ENCODE data around the gene CAMK1G. TPM values are rescaled to one million over a fixed set of nuclear protein-coding genes. Genes with fewer than 3 reads are reported as not detected.

Gene CAMK1G
- total RNA-seq, 2 experiments from 2014 or later: not detected

- no peak for DNase-seq
- POLR2A ChIA-PET: no interaction called here
- Mint-ChIP-seq H3K27ac (no peak overlapping the region), H3K4me1 (peaks cover 22% of the 10 kb centered on the region), H3K4me3 (no peak overlapping the region), H3K36me3 (ENCODE audit: low read depth) (no peaks in the 10 kb centered on the region), H3K9me3 (no peaks in the 10 kb centered on the region), H3K27me3 (no peaks in the 10 kb centered on the region)
- CTCF ChIA-PET: interaction anchor here (1.0 to 5.9 kb wide), 2 partner anchors 17 to 42 kb away, joined by 3 to 20 read pairs; partner anchors contain the start of gene G0S2
These were observed 73.8 kb downstream of the CAMK1G start for GRCh38 chr1:209657140-209657879.

GRCh38 chr1:209657918-209658317 lies 74.4 kb downstream of the CAMK1G start:
- POLR2A ChIA-PET: interaction anchor here (0.6 kb wide), 1 partner anchor 1286 kb away, joined by 4 read pairs; no protein-coding TSS in a partner anchor
- no peaks in the 10 kb centered on the region for H3K27me3 Mint-ChIP-seq
- H3K27ac Mint-ChIP-seq: no peak overlapping the region
- no peak for DNase-seq
- H3K36me3 Mint-ChIP-seq (ENCODE audit: low read depth): no peaks in the 10 kb centered on the region
- H3K4me1 Mint-ChIP-seq: peaks cover 18% of the 10 kb centered on the region
- H3K4me3 Mint-ChIP-seq: no peak overlapping the region
- H3K9me3 Mint-ChIP-seq: no peaks in the 10 kb centered on the region
- CTCF ChIA-PET: interaction anchor here (1.0 to 5.9 kb wide), 3 partner anchors 16 to 42 kb away, joined by 3 to 20 read pairs (median 3); partner anchors contain the start of gene G0S2

GRCh38 chr1:209659909-209660308 lies 76.4 kb downstream of the CAMK1G start:
- POLR2A ChIA-PET: no interaction called here
- no peaks in the 10 kb centered on the region for H3K9me3 Mint-ChIP-seq
- no peaks in the 10 kb centered on the region for H3K36me3 Mint-ChIP-seq (ENCODE audit: low read depth)

GRCh38 chr1:209661071-209661470 lies 77.6 kb downstream of the CAMK1G start:
- Mint-ChIP-seq H3K4me3 (no peak overlapping the region), H3K27me3 (no peaks in the 10 kb centered on the region), H3K27ac (no peak overlapping the region), H3K9me3 (no peaks in the 10 kb centered on the region), H3K36me3 (ENCODE audit: low read depth) (no peaks in the 10 kb centered on the region), H3K4me1 (peaks cover 14% of the 10 kb centered on the region)
- POLR2A ChIA-PET: no interaction called here
- no peak for DNase-seq
- CTCF ChIA-PET: interaction anchor here (0.6 to 5.9 kb wide), 5 partner anchors 12 to 1787 kb away, joined by 3 to 20 read pairs (median 4); partner anchors contain the start of genes CAMK1G and G0S2

More at GRCh38 chr1:209659909-209660308, 76.4 kb downstream of the CAMK1G start:
- CTCF ChIA-PET: interaction anchor here (1.2 to 5.9 kb wide), 2 partner anchors 11 to 14 kb away, joined by 3 to 20 read pairs; partner anchors contain the start of gene G0S2
- Mint-ChIP-seq H3K4me3 (no peak overlapping the region), H3K27ac (no peak overlapping the region), H3K27me3 (no peaks in the 10 kb centered on the region), H3K4me1 (peaks cover 14% of the 10 kb centered on the region)
- DNase-seq: no peak

GRCh38 chr1:209662879-209663327 lies 79.4 kb downstream of the CAMK1G start:
- peaks cover 14% of the 10 kb centered on the region for H3K4me1 Mint-ChIP-seq
- POLR2A ChIA-PET: no interaction called here
- H3K9me3 Mint-ChIP-seq: no peaks in the 10 kb centered on the region
- no peak overlapping the region for H3K27ac Mint-ChIP-seq
- DNase-seq: no peak
- CTCF ChIA-PET: no interaction called here
- no peak overlapping the region for H3K4me3 Mint-ChIP-seq
- H3K36me3 Mint-ChIP-seq (ENCODE audit: low read depth): no peaks in the 10 kb centered on the region
- H3K27me3 Mint-ChIP-seq: no peaks in the 10 kb centered on the region

Small RNAs within 50 kb of the gene (microRNA-seq; reads per million reads assigned to microRNA genes)
- gene MIR4260 (ENCODE audit: borderline microRNAs expressed, borderline replicate concordance): not detected

Other genes with a start within 250 kb of the CAMK1G start
- gene LAMB3, start 68.7 kb downstream of the CAMK1G start, total RNA-seq: 1 to 10 TPM; 1.3 to 1.9 TPM
- gene G0S2, start 91.7 kb downstream of the CAMK1G start, total RNA-seq: under 1 TPM; 0.56 to 0.64 TPM
- 1 to 10 TPM; 1.5 TPM for gene HSD11B1, start 121.1 kb downstream of the CAMK1G start, total RNA-seq
- 100 to 1,000 TPM; 426 to 434 TPM for gene TRAF3IP3, start 172.3 kb downstream of the CAMK1G start, total RNA-seq
- gene C1orf74, start 200.8 kb downstream of the CAMK1G start, total RNA-seq: 1 to 10 TPM; 1.9 to 2.0 TPM
- not detected for gene IRF6, start 222.4 kb downstream of the CAMK1G start, total RNA-seq
- 1 to 10 TPM; 8.4 to 9.5 TPM for gene UTP25, start 244.3 kb downstream of the CAMK1G start, total RNA-seq